ENCODE measurements around the gene RFX1. TPM values are rescaled to one million over a fixed set of nuclear protein-coding genes. Genes with fewer than 3 reads are reported as not detected.

The RFX1 gene
- total RNA-seq, 6 experiments from 2014 or later: 2.5 to 9.3 (median 5.7) TPM

- Histone ChIP-seq H3K27me3 (no peaks in the 10 kb centered on the region), H3K9me3 (no peaks in the 10 kb centered on the region), H3K36me3 (peaks cover 0 to 41% (median 13%) of the 10 kb centered on the region in 4 donors), H3K27ac (no peak overlapping the region), H3K4me1 (no peaks in the 10 kb centered on the region), H3K4me3 (no peak overlapping the region)
- ATAC-seq (peak in 3 of 4 donors; percentile 2 to 42 (median 22)), DNase-seq (no peak)
- intact Hi-C loops (cut with DNase I): no loop called here
- no peak for TF ChIP-seq CTCF (IDR thresholded peaks at IDR 0.05)
- TF ChIP-seq POLR2A (IDR thresholded peaks at IDR 0.05): no peak
- WGBS (ENCODE audit: insufficient coverage, low coverage, low lambda C conversion rate, missing lambda C conversion rate): no CpG with 5 or more reads among the region's 27 CpGs
Observed at GRCh38 chr19:13959962-13960862, 45.9 kb downstream of the RFX1 start.

GRCh38 chr19:13959141-13959961, 46.8 kb downstream of the RFX1 start:
- no peaks in the 10 kb centered on the region for H3K27me3 ChIP-seq
- TF ChIP-seq POLR2A (IDR thresholded peaks at IDR 0.05): no peak
- TF ChIP-seq CTCF (IDR thresholded peaks at IDR 0.05): no peak
- H3K4me3 ChIP-seq: no peak overlapping the region
- WGBS (ENCODE audit: insufficient coverage, low coverage, low lambda C conversion rate, missing lambda C conversion rate): 70% methylated on average over 4 of the region's 41 CpGs
- intact Hi-C loops (cut with DNase I): no loop called here
- DNase-seq (no peak), ATAC-seq (no peak)
- H3K27ac ChIP-seq: no peak overlapping the region
- peaks cover 0 to 38% (median 11%) of the 10 kb centered on the region in 4 donors for H3K36me3 ChIP-seq
- H3K4me1 ChIP-seq: no peaks in the 10 kb centered on the region
- H3K9me3 ChIP-seq: no peaks in the 10 kb centered on the region

- peaks cover 0 to 37% (median 9%) of the 10 kb centered on the region in 4 donors for H3K36me3 ChIP-seq
- ATAC-seq: no peak
Observed at GRCh38 chr19:13958043-13958442, 48.1 kb downstream of the RFX1 start.

More at GRCh38 chr19:13958043-13958442, 48.1 kb downstream of the RFX1 start:
- Histone ChIP-seq H3K9me3 (no peaks in the 10 kb centered on the region), H3K4me1 (peaks cover 0 to 6% (median 2%) of the 10 kb centered on the region in 4 donors), H3K27ac (no peak overlapping the region), H3K4me3 (no peak overlapping the region), H3K27me3 (no peaks in the 10 kb centered on the region)
- no peak for DNase-seq
- intact Hi-C loops (cut with DNase I): no loop called here
- TF ChIP-seq CTCF (IDR thresholded peaks at IDR 0.05) (no peak), POLR2A (IDR thresholded peaks at IDR 0.05) (no peak)
- 77% methylated on average over 4 of the region's 12 CpGs for WGBS (ENCODE audit: insufficient coverage, low coverage, low lambda C conversion rate, missing lambda C conversion rate)
